ENCODE results near the gene ST6GALNAC1.

Gene ST6GALNAC1

DNA sequence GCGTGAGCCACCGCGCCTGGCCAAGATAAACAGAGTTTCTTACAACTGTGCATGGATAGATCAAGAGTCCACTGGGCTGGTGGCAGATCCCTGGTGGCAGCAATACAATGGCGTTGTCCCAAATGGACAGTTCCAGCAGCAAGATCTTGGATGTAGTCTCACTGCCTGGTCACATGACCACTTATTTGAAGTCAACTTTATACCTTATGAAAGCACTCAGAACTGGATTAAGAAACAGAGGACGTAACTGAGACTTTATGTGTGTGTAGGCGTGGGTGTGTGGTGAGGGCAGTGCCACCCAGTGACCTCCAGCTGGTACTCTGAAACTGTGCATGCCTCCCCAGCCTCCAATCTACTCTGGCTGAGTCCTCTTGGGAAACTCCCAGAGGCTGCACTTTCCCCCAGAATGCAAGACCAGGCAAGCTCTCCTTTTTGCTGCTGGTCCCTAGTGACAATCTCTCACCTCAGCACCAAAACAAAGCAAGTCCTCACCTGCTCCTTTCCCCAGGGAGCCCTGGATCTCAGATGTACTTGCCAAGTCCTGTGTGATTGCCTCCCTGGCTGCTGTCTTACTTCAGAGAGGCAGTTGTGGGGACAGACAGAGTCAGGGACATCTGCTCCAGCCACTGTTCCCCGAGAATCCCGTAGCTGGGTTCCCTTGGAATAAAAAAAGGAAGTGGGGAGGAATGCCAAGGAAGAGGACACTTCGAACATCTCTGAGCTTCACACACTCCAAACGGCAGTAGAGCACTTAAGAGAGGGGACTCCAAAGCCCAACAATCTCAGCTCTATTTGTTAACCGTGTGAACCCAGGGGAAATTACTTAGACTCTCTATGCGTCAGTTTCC, 46.2 kb downstream of the ST6GALNAC1 start:
- H3K36me3 ChIP-seq (ENCODE audit: low read length), result no peaks in the 10 kb centered on the region
- no peak overlapping the region for H3K9ac ChIP-seq (ENCODE audit: low read length)
- TF ChIP-seq, protein P1, sequence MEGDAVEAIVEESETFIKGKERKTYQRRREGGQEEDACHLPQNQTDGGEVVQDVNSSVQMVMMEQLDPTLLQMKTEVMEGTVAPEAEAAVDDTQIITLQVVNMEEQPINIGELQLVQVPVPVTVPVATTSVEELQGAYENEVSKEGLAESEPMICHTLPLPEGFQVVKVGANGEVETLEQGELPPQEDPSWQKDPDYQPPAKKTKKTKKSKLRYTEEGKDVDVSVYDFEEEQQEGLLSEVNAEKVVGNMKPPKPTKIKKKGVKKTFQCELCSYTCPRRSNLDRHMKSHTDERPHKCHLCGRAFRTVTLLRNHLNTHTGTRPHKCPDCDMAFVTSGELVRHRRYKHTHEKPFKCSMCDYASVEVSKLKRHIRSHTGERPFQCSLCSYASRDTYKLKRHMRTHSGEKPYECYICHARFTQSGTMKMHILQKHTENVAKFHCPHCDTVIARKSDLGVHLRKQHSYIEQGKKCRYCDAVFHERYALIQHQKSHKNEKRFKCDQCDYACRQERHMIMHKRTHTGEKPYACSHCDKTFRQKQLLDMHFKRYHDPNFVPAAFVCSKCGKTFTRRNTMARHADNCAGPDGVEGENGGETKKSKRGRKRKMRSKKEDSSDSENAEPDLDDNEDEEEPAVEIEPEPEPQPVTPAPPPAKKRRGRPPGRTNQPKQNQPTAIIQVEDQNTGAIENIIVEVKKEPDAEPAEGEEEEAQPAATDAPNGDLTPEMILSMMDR (IDR thresholded peaks at IDR 0.05; ENCODE audit: insufficient read depth, low read length, poor library complexity, severe bottlenecking), result no peak
- no peak for TF ChIP-seq EZH2phosphoT487 (conservative IDR thresholded peaks at IDR 0.05; ENCODE audit: low read length)
- H4K20me1 ChIP-seq (ENCODE audit: low read depth, low read length), result no peaks in the 10 kb centered on the region
- H3K4me3 ChIP-seq (ENCODE audit: insufficient read depth, low read length, poor library complexity, severe bottlenecking), result no peak overlapping the region
- H3K27me3 ChIP-seq (ENCODE audit: low read length), result no peaks in the 10 kb centered on the region
- no peak overlapping the region for H3K27ac ChIP-seq (ENCODE audit: low read depth, low read length)
- H2AFZ ChIP-seq (ENCODE audit: low read depth, low read length, severe bottlenecking), result no peak overlapping the region
- no peaks in the 10 kb centered on the region for H3K9me3 ChIP-seq (ENCODE audit: insufficient read depth, low read length)
- no peaks in the 10 kb centered on the region for H3K79me2 ChIP-seq (ENCODE audit: insufficient read depth, low read length)
- no peaks in the 10 kb centered on the region for H3K9me2 ChIP-seq (replicated peaks; ENCODE audit: insufficient read depth, low read length)
- no peak overlapping the region for H3K4me2 ChIP-seq (ENCODE audit: low read depth, low read length, poor library complexity, severe bottlenecking)
- no peaks in the 10 kb centered on the region for H3F3A ChIP-seq (ENCODE audit: insufficient read depth)

GRCh38 chr17:76594690-76595089, 48.9 kb downstream of the ST6GALNAC1 start:
- Histone ChIP-seq H3K9ac (ENCODE audit: low read length) (no peak overlapping the region), H3F3A (ENCODE audit: insufficient read depth) (no peaks in the 10 kb centered on the region), H3K4me3 (ENCODE audit: insufficient read depth, low read length, poor library complexity, severe bottlenecking) (no peak overlapping the region), H2AFZ (ENCODE audit: low read depth, low read length, severe bottlenecking) (no peak overlapping the region), H4K20me1 (ENCODE audit: low read depth, low read length) (no peaks in the 10 kb centered on the region), H3K27ac (ENCODE audit: low read depth, low read length) (no peak overlapping the region), H3K9me3 (ENCODE audit: insufficient read depth, low read length) (no peaks in the 10 kb centered on the region), H3K79me2 (ENCODE audit: insufficient read depth, low read length) (no peaks in the 10 kb centered on the region), H3K9me2 (replicated peaks; ENCODE audit: insufficient read depth, low read length) (no peaks in the 10 kb centered on the region), H3K36me3 (ENCODE audit: low read length) (no peaks in the 10 kb centered on the region), H3K4me2 (ENCODE audit: low read depth, low read length, poor library complexity, severe bottlenecking) (no peak overlapping the region), H3K27me3 (ENCODE audit: low read length) (no peaks in the 10 kb centered on the region)
- TF ChIP-seq, protein P1 (IDR thresholded peaks at IDR 0.05; ENCODE audit: insufficient read depth, low read length, poor library complexity, severe bottlenecking), result no peak
- no peak for TF ChIP-seq EZH2phosphoT487 (conservative IDR thresholded peaks at IDR 0.05; ENCODE audit: low read length)

- no peak overlapping the region for H3K4me3 ChIP-seq (ENCODE audit: insufficient read depth, low read length, poor library complexity, severe bottlenecking)
- no peak for TF ChIP-seq EZH2phosphoT487 (conservative IDR thresholded peaks at IDR 0.05; ENCODE audit: low read length)
- TF ChIP-seq, protein P1 (IDR thresholded peaks at IDR 0.05; ENCODE audit: insufficient read depth, low read length, poor library complexity, severe bottlenecking), result no peak
- no peaks in the 10 kb centered on the region for H3K9me2 ChIP-seq (replicated peaks; ENCODE audit: insufficient read depth, low read length)
- no peak overlapping the region for H3K27ac ChIP-seq (ENCODE audit: low read depth, low read length)
- H3K36me3 ChIP-seq (ENCODE audit: low read length), result no peaks in the 10 kb centered on the region
- H3K4me2 ChIP-seq (ENCODE audit: low read depth, low read length, poor library complexity, severe bottlenecking), result no peak overlapping the region
- H3F3A ChIP-seq (ENCODE audit: insufficient read depth), result no peaks in the 10 kb centered on the region
- H3K27me3 ChIP-seq (ENCODE audit: low read length), result no peaks in the 10 kb centered on the region
- no peak overlapping the region for H3K9ac ChIP-seq (ENCODE audit: low read length)
- H4K20me1 ChIP-seq (ENCODE audit: low read depth, low read length), result no peaks in the 10 kb centered on the region
- H3K79me2 ChIP-seq (ENCODE audit: insufficient read depth, low read length), result no peaks in the 10 kb centered on the region
- no peak overlapping the region for H2AFZ ChIP-seq (ENCODE audit: low read depth, low read length, severe bottlenecking)
- no peaks in the 10 kb centered on the region for H3K9me3 ChIP-seq (ENCODE audit: insufficient read depth, low read length)
Observed at GRCh38 chr17:76593959-76594358, 49.6 kb downstream of the ST6GALNAC1 start.
